ENCODE results near the gene TMED7.

Gene TMED7

GRCh38 chr5:115634343-115635132, 8.7 kb upstream of the TMED7 start:
- Histone ChIP-seq H2BK15ac (ENCODE audit: low read length) (no peak overlapping the region), H3K4me2 (ENCODE audit: insufficient read depth, low read length, poor library complexity, severe bottlenecking) (no peak overlapping the region), H4K91ac (ENCODE audit: low read depth, low read length, poor library complexity) (no peak overlapping the region), H3K79me1 (ENCODE audit: low read depth, low read length) (no peaks in the 10 kb centered on the region), H3K36me3 (replicated peaks in 1 of 2; ENCODE audit: control insufficient read depth in 2 of 2, insufficient read depth in 2 of 2, low read length in 2 of 2) (no peaks in the 10 kb centered on the region), H2AK5ac (ENCODE audit: low read depth, low read length) (no peak overlapping the region), H3K4me1 (ENCODE audit: control insufficient read depth in 2 of 2, insufficient read depth in 1 of 2, low read depth in 1 of 2, low read length in 2 of 2) (peaks cover 7 to 10% of the 10 kb centered on the region in 2 donors), H2AFZ (ENCODE audit: low read length) (peak overlapping the region; percentile 84), H2BK120ac (ENCODE audit: low read depth, low read length) (no peak overlapping the region), H3K23ac (ENCODE audit: low read depth, low read length, poor library complexity) (no peak overlapping the region), H3K4me3 (ENCODE audit: low read length in 2 of 2) (peak overlapping the region in 1 of 2 donors; percentile 34), H3K9me3 (replicated peaks in 1 of 2; ENCODE audit: control insufficient read depth in 2 of 2, insufficient read depth in 1 of 2, low read depth in 1 of 2, low read length in 2 of 2) (no peaks in the 10 kb centered on the region), H3K14ac (ENCODE audit: low read length) (no peak overlapping the region), H3K27ac (replicated peaks; ENCODE audit: low read length) (no peak overlapping the region), H2BK12ac (ENCODE audit: low read length) (no peak overlapping the region), H3K18ac (ENCODE audit: low read length) (no peak overlapping the region), H3K4ac (ENCODE audit: low read length) (no peak overlapping the region), H3K27me3 (ENCODE audit: control insufficient read depth in 3 of 3, insufficient read depth in 3 of 3, low read depth in 1 of 3, low read length in 3 of 3) (no peaks in the 10 kb centered on the region), H4K8ac (ENCODE audit: low read depth, low read length) (no peak overlapping the region), H2BK5ac (ENCODE audit: low read length) (no peak overlapping the region), H3K9ac (ENCODE audit: low read depth, low read length, poor library complexity) (no peak overlapping the region)
- peak; percentile 78 for DNase-seq (ENCODE audit: low spot score)
- no CpG with 5 or more reads among the region's 8 CpGs for WGBS, 2 donors (ENCODE audit: extremely low coverage in 2 of 2, insufficient read length in 2 of 2, insufficient replicate concordance in 1 of 2)

GRCh38 chr5:115629903-115630302, 4.1 kb upstream of the TMED7 start:
- H3K4ac ChIP-seq (ENCODE audit: low read length), result no peak overlapping the region
- H2AK5ac ChIP-seq (ENCODE audit: low read depth, low read length), result no peak overlapping the region

GRCh38 chr5:115627295-115627865, 1.5 kb upstream of the TMED7 start:
- no CpG with 5 or more reads among the region's 5 CpGs for WGBS, 2 donors (ENCODE audit: extremely low coverage in 2 of 2, insufficient read length in 2 of 2, insufficient replicate concordance in 1 of 2)
- Histone ChIP-seq H2BK5ac (ENCODE audit: low read length) (no peak overlapping the region), H2BK120ac (ENCODE audit: low read depth, low read length) (no peak overlapping the region), H3K4me1 (ENCODE audit: control insufficient read depth in 2 of 2, insufficient read depth in 1 of 2, low read depth in 1 of 2, low read length in 2 of 2) (peaks cover 2 to 13% of the 10 kb centered on the region in 2 donors), H3K23ac (ENCODE audit: low read depth, low read length, poor library complexity) (no peak overlapping the region), H3K36me3 (replicated peaks in 1 of 2; ENCODE audit: control insufficient read depth in 2 of 2, insufficient read depth in 2 of 2, low read length in 2 of 2) (peaks cover 0 to 19% of the 10 kb centered on the region in 2 donors), H2AK5ac (ENCODE audit: low read depth, low read length) (no peak overlapping the region), H4K8ac (ENCODE audit: low read depth, low read length) (no peak overlapping the region), H3K79me1 (ENCODE audit: low read depth, low read length) (peaks cover 5% of the 10 kb centered on the region), H3K27ac (replicated peaks; ENCODE audit: low read length) (no peak overlapping the region), H3K4me3 (ENCODE audit: low read length in 2 of 2) (no peak overlapping the region), H2AFZ (ENCODE audit: low read length) (no peak overlapping the region), H4K91ac (ENCODE audit: low read depth, low read length, poor library complexity) (no peak overlapping the region), H3K18ac (ENCODE audit: low read length) (no peak overlapping the region), H3K4ac (ENCODE audit: low read length) (no peak overlapping the region), H3K4me2 (ENCODE audit: insufficient read depth, low read length, poor library complexity, severe bottlenecking) (no peak overlapping the region), H3K27me3 (ENCODE audit: control insufficient read depth in 3 of 3, insufficient read depth in 3 of 3, low read depth in 1 of 3, low read length in 3 of 3) (no peaks in the 10 kb centered on the region), H3K14ac (ENCODE audit: low read length) (no peak overlapping the region), H2BK15ac (ENCODE audit: low read length) (no peak overlapping the region), H2BK12ac (ENCODE audit: low read length) (no peak overlapping the region), H3K9me3 (replicated peaks in 1 of 2; ENCODE audit: control insufficient read depth in 2 of 2, insufficient read depth in 1 of 2, low read depth in 1 of 2, low read length in 2 of 2) (no peaks in the 10 kb centered on the region), H3K9ac (ENCODE audit: low read depth, low read length, poor library complexity) (no peak overlapping the region)
- no peak for DNase-seq (ENCODE audit: low spot score)

More at GRCh38 chr5:115629903-115630302, 4.1 kb upstream of the TMED7 start:
- no peak overlapping the region for H3K4me2 ChIP-seq (ENCODE audit: insufficient read depth, low read length, poor library complexity, severe bottlenecking)
- no peak overlapping the region for H4K8ac ChIP-seq (ENCODE audit: low read depth, low read length)
- no CpG with 5 or more reads among the region's 1 CpG for WGBS, 2 donors (ENCODE audit: extremely low coverage in 2 of 2, insufficient read length in 2 of 2, insufficient replicate concordance in 1 of 2)
- H3K27me3 ChIP-seq (ENCODE audit: control insufficient read depth in 3 of 3, insufficient read depth in 3 of 3, low read depth in 1 of 3, low read length in 3 of 3), result no peaks in the 10 kb centered on the region
- H3K36me3 ChIP-seq (replicated peaks in 1 of 2; ENCODE audit: control insufficient read depth in 2 of 2, insufficient read depth in 2 of 2, low read length in 2 of 2), result no peaks in the 10 kb centered on the region
- H3K27ac ChIP-seq (replicated peaks; ENCODE audit: low read length), result no peak overlapping the region
- H2BK12ac ChIP-seq (ENCODE audit: low read length), result no peak overlapping the region
- H3K14ac ChIP-seq (ENCODE audit: low read length), result no peak overlapping the region
- H2BK5ac ChIP-seq (ENCODE audit: low read length), result no peak overlapping the region
- no peak overlapping the region for H2AFZ ChIP-seq (ENCODE audit: low read length)
- H3K18ac ChIP-seq (ENCODE audit: low read length), result no peak overlapping the region
- peaks cover 0 to 3% of the 10 kb centered on the region in 2 donors for H3K4me1 ChIP-seq (ENCODE audit: control insufficient read depth in 2 of 2, insufficient read depth in 1 of 2, low read depth in 1 of 2, low read length in 2 of 2)
- no peak overlapping the region for H4K91ac ChIP-seq (ENCODE audit: low read depth, low read length, poor library complexity)
- H2BK15ac ChIP-seq (ENCODE audit: low read length), result no peak overlapping the region
- no peak overlapping the region for H3K23ac ChIP-seq (ENCODE audit: low read depth, low read length, poor library complexity)
- no peak overlapping the region for H3K4me3 ChIP-seq (ENCODE audit: low read length in 2 of 2)
- H2BK120ac ChIP-seq (ENCODE audit: low read depth, low read length), result no peak overlapping the region
- H3K9me3 ChIP-seq (replicated peaks in 1 of 2; ENCODE audit: control insufficient read depth in 2 of 2, insufficient read depth in 1 of 2, low read depth in 1 of 2, low read length in 2 of 2), result no peaks in the 10 kb centered on the region
- peaks cover 5% of the 10 kb centered on the region for H3K79me1 ChIP-seq (ENCODE audit: low read depth, low read length)
- H3K9ac ChIP-seq (ENCODE audit: low read depth, low read length, poor library complexity), result no peak overlapping the region
- DNase-seq (ENCODE audit: low spot score), result no peak

GRCh38 chr5:115626445-115626823, 598 bp upstream of the TMED7 start:
- Histone ChIP-seq H3K36me3 (replicated peaks in 1 of 2; ENCODE audit: control insufficient read depth in 2 of 2, insufficient read depth in 2 of 2, low read length in 2 of 2) (peaks cover 0 to 29% of the 10 kb centered on the region in 2 donors), H3K18ac (ENCODE audit: low read length) (no peak overlapping the region), H3K9me3 (replicated peaks in 1 of 2; ENCODE audit: control insufficient read depth in 2 of 2, insufficient read depth in 1 of 2, low read depth in 1 of 2, low read length in 2 of 2) (no peaks in the 10 kb centered on the region), H2BK120ac (ENCODE audit: low read depth, low read length) (no peak overlapping the region), H3K4ac (ENCODE audit: low read length) (no peak overlapping the region), H3K27me3 (ENCODE audit: control insufficient read depth in 3 of 3, insufficient read depth in 3 of 3, low read depth in 1 of 3, low read length in 3 of 3) (no peaks in the 10 kb centered on the region), H3K4me2 (ENCODE audit: insufficient read depth, low read length, poor library complexity, severe bottlenecking) (peak overlapping the region; percentile 42), H3K79me1 (ENCODE audit: low read depth, low read length) (peaks cover 5% of the 10 kb centered on the region), H2BK5ac (ENCODE audit: low read length) (no peak overlapping the region), H3K9ac (ENCODE audit: low read depth, low read length, poor library complexity) (no peak overlapping the region), H2BK15ac (ENCODE audit: low read length) (no peak overlapping the region), H2BK12ac (ENCODE audit: low read length) (no peak overlapping the region), H3K27ac (replicated peaks; ENCODE audit: low read length) (peak overlapping the region; percentile 33), H2AK5ac (ENCODE audit: low read depth, low read length) (no peak overlapping the region), H4K91ac (ENCODE audit: low read depth, low read length, poor library complexity) (no peak overlapping the region), H3K23ac (ENCODE audit: low read depth, low read length, poor library complexity) (no peak overlapping the region), H3K4me1 (ENCODE audit: control insufficient read depth in 2 of 2, insufficient read depth in 1 of 2, low read depth in 1 of 2, low read length in 2 of 2) (peaks cover 2 to 13% of the 10 kb centered on the region in 2 donors), H3K14ac (ENCODE audit: low read length) (no peak overlapping the region), H2AFZ (ENCODE audit: low read length) (peak overlapping the region; percentile 97), H3K4me3 (ENCODE audit: low read length in 2 of 2) (peak overlapping the region; percentile 88 to 100), H4K8ac (ENCODE audit: low read depth, low read length) (no peak overlapping the region)
- no CpG with 5 or more reads among the region's 9 CpGs for whole genome bisulfite sequencing, 2 donors (ENCODE audit: extremely low coverage in 2 of 2, insufficient read length in 2 of 2, insufficient replicate concordance in 1 of 2)
- DNase-seq (ENCODE audit: low spot score), result no peak

All from neuronal stem cell (in vitro differentiated cells).